GM18873 (cell line): Measurements from ENCODE around the gene ICAM4.

Experiments used
- ATAC-seq: cut with Tn5 transposase; IDR thresholded peaks from one replicate; pipeline ENCODE4 v1.9.1; 2021; ENCODE audit warnings: mild to moderate bottlenecking, moderate library complexity, moderate number of reproducible peaks; ENCODE audit not compliant: unreplicated experiment, low FRiP score

ICAM4 gene

GRCh38 chr19:10290357-10290875, 3.7 kb downstream of the ICAM4 start:
- ATAC-seq: no peak

- ATAC-seq: no peak
Observed at GRCh38 chr19:10290876-10291553, 4.3 kb downstream of the ICAM4 start.

- no peak for ATAC-seq
Observed at GRCh38 chr19:10291554-10292205, 4.9 kb downstream of the ICAM4 start.

- ATAC-seq: no peak
Observed at GRCh38 chr19:10292206-10292788, 5.5 kb downstream of the ICAM4 start.

- ATAC-seq: no peak
Observed at GRCh38 chr19:10292789-10293636, 6.3 kb downstream of the ICAM4 start.

GRCh38 chr19:10293637-10294367, 7.0 kb downstream of the ICAM4 start:
- ATAC-seq: no peak

- ATAC-seq: no peak
Observed at GRCh38 chr19:10294368-10294697, 7.6 kb downstream of the ICAM4 start.

- no peak for ATAC-seq
Observed at GRCh38 chr19:10295305-10295846, 8.6 kb downstream of the ICAM4 start.

GRCh38 chr19:10295847-10296591, 9.3 kb downstream of the ICAM4 start:
- no peak for ATAC-seq

GRCh38 chr19:10299545-10300458, 13.0 kb downstream of the ICAM4 start:
- no peak for ATAC-seq

GRCh38 chr19:10305139-10305806, 18.5 kb downstream of the ICAM4 start:
- no peak for ATAC-seq

GRCh38 chr19:10306327-10306726, 19.6 kb downstream of the ICAM4 start:
- no peak for ATAC-seq

GRCh38 chr19:10309423-10309822, 22.7 kb downstream of the ICAM4 start, which contains the start of gene ZGLP1:
Gene ZGLP1, minus strand, starts transcription at chr19:10309815.
- ATAC-seq: no peak

- peak; percentile 55 for ATAC-seq
Observed at GRCh38 chr19:10315335-10316214, 28.8 kb downstream of the ICAM4 start, which contains the start of gene FDX2. Gene FDX2, minus strand, starts transcription at chr19:10316015. Its CDS starts 19 bp downstream, at chr19:10315996.

- no peak for ATAC-seq
Observed at GRCh38 chr19:10316229-10317044, 29.7 kb downstream of the ICAM4 start.
